B cell (primary cell): ENCODE results near the gene TRUB1.
"Not testable (repeated sequence)": the region's sequence is repeated elsewhere in the genome, so short reads cannot be mapped to it uniquely, and the experiment has no call there.

Source experiments
- EZH2 ChIP-seq: IDR thresholded peaks from 2 replicates; pipeline ENCODE4 v1.6.1; 2012; ENCODE audit warnings: borderline replicate concordance, low read depth, mild to moderate bottlenecking, moderate library complexity, low read length; ENCODE audit not compliant: insufficient read depth, poor library complexity, severe bottlenecking
- TF ChIP-seq, protein P1 (sequence below): fragments of 200-600 bp; IDR thresholded peaks from one replicate; pipeline ENCODE4 v1.8.0; 2022; ENCODE audit warnings: antibody characterized with exemption, mild to moderate bottlenecking

DNA sequence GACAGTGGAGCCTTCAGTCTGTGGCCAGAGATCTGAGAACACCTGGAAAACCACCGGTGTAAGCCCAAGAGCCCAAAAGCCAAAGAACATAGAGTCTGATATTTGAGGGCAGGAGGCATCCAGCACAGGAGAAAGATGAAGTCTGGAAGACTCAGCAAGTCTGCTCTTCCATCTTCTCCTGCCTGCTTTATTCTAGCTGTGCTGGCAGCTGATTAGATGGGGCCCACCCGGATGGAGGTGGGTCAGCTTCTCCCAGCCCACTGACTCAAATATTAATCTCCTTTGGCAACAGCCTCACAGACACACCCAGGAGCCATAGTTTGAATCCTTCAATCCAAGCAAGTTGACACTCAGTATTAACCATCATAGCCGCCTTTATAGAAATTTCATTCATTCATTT, 4.0 kb upstream of the TRUB1 start:
- TF ChIP-seq, protein P1, sequence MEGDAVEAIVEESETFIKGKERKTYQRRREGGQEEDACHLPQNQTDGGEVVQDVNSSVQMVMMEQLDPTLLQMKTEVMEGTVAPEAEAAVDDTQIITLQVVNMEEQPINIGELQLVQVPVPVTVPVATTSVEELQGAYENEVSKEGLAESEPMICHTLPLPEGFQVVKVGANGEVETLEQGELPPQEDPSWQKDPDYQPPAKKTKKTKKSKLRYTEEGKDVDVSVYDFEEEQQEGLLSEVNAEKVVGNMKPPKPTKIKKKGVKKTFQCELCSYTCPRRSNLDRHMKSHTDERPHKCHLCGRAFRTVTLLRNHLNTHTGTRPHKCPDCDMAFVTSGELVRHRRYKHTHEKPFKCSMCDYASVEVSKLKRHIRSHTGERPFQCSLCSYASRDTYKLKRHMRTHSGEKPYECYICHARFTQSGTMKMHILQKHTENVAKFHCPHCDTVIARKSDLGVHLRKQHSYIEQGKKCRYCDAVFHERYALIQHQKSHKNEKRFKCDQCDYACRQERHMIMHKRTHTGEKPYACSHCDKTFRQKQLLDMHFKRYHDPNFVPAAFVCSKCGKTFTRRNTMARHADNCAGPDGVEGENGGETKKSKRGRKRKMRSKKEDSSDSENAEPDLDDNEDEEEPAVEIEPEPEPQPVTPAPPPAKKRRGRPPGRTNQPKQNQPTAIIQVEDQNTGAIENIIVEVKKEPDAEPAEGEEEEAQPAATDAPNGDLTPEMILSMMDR: not testable (repeated sequence)
- not testable (repeated sequence) for TF ChIP-seq EZH2
